K562 (cell line): ENCODE data around the gene TARS1. TPM values are rescaled to one million over a fixed set of nuclear protein-coding genes. Genes with fewer than 3 reads are reported as not detected.

Experiments used
- ATAC-seq: fragments of 200-7000 bp; cut with Tn5 transposase; 3 replicates; pipeline ENCODE4 v1.9.1; 2020; ENCODE audit warnings: moderate library complexity
- BruUV-seq: library from RNA; stranded (reverse); fragments of 400-500 nt; replicated peaks from 2 replicates; lab custom pipeline; 2021; lab: Mats Ljungman, UMichigan
- CTCF ChIA-PET: fragments of 300-600 bp; formaldehyde crosslinking; extraction: SDS; loops from one replicate; lab custom pipeline; 2021; ENCODE audit warnings: low intra/inter-chr PET ratio; lab: Yijun Ruan, JAX
- POLR2A ChIA-PET: fragments of 300-600, 350-650 bp; sonication (Branson Sonifier 250); formaldehyde crosslinking; extraction: SDS; loops from one replicate; lab custom pipeline; 2021; ENCODE audit warnings: antibody characterized with exemption, inconsistent platforms; lab: Yijun Ruan, JAX
- DNase-seq, 4 experiments: peaks; one replicate each; pipeline versions ENCODE4 v3.0.0 to v3.0.0-alpha.2; 2011 to 2018; ENCODE audit warnings: low spot score in 3 of 4, mixed read lengths in 3 of 4; ENCODE audit errors: extremely low read depth in 1 of 4
- FAIRE-seq: peaks from 2 replicates; lab custom pipeline; 2011; peaks lifted over from hg19 to GRCh38; lab: Jason Lieb, UNC
- H2AFZ ChIP-seq: 2 replicates; pipeline ENCODE4 v1.6.0; 2011; ENCODE audit warnings: low read depth, low read length, control low read depth, inconsistent platforms
- H3K27ac ChIP-seq: fragments of 200-600 bp; 3 replicates; pipeline ENCODE4 v1.8.0; 2011; ENCODE audit warnings: low read depth, mild to moderate bottlenecking, control low read depth, inconsistent platforms, low read length, moderate library complexity, mixed read lengths; ENCODE audit errors: extremely low read depth
- H3K27me3 ChIP-seq, 2 experiments: fragments of 300-600 bp in 1 of 2; 2 replicates in 1 of 2; 3 replicates in 1 of 2; pipeline versions ENCODE4 v1.6.0 to v1.8.0; 2011; ENCODE audit warnings: inconsistent platforms in 2 of 2, low read length in 2 of 2, mild to moderate bottlenecking in 1 of 2, mixed read lengths in 1 of 2, moderate library complexity in 1 of 2; ENCODE audit not compliant: control insufficient read depth in 2 of 2, insufficient read depth in 2 of 2
- H3K36me3 ChIP-seq: fragments of 300-600 bp; 3 replicates; pipeline ENCODE4 v1.8.0; 2011; ENCODE audit warnings: mild to moderate bottlenecking, low read length, inconsistent platforms; ENCODE audit not compliant: control insufficient read depth, insufficient read depth
- H3K4me1 ChIP-seq, 2 experiments: fragments of 200-600 bp in 1 of 2; replicated peaks in 1 of 2; 2 replicates in 1 of 2; 3 replicates in 1 of 2; pipeline versions ENCODE4 v1.5.1 to v1.8.0; 2011; ENCODE audit warnings: inconsistent platforms in 2 of 2, low read length in 2 of 2, mild to moderate bottlenecking in 1 of 2, mixed read lengths in 1 of 2, moderate library complexity in 1 of 2; ENCODE audit not compliant: control insufficient read depth in 2 of 2, insufficient read depth in 2 of 2
- H3K4me2 ChIP-seq: 2 replicates; pipeline ENCODE4 v1.6.1; 2011; ENCODE audit warnings: low read length, control low read depth, inconsistent platforms, mixed read lengths; ENCODE audit not compliant: insufficient read depth
- H3K4me3 ChIP-seq: fragments of 200-600 bp; sonication (generic), shearing (Covaris generic); 2 replicates; pipeline ENCODE4 v1.5.1; 2016; ENCODE audit warnings: control low read depth, inconsistent platforms
- H3K79me2 ChIP-seq: fragments of 200-600 bp; 3 replicates; pipeline ENCODE4 v1.8.0; 2011; ENCODE audit warnings: low read length, inconsistent platforms; ENCODE audit not compliant: control insufficient read depth, insufficient read depth
- H3K9ac ChIP-seq, 2 experiments: 2 replicates each; pipeline versions ENCODE4 v1.6.0 to v1.6.1; 2011; ENCODE audit warnings: low read depth in 2 of 2, low read length in 2 of 2, control low read depth in 1 of 2, inconsistent platforms in 1 of 2, mild to moderate bottlenecking in 1 of 2, mixed read lengths in 1 of 2; ENCODE audit not compliant: insufficient read depth in 1 of 2
- H3K9me1 ChIP-seq: one replicate; pipeline ENCODE4 v1.6.0; 2011; ENCODE audit warnings: inconsistent platforms, mild to moderate bottlenecking, low read length, moderate library complexity; ENCODE audit not compliant: control insufficient read depth, insufficient read depth
- H3K9me3 ChIP-seq: replicated peaks from 2 replicates; pipeline ENCODE4 v1.5.1; 2011; ENCODE audit warnings: low read depth, low read length, inconsistent platforms; ENCODE audit not compliant: control insufficient read depth, insufficient read depth
- H4K20me1 ChIP-seq: replicated peaks from 2 replicates; pipeline ENCODE4 v1.6.1; 2011; ENCODE audit warnings: low read length, inconsistent platforms, mixed read lengths; ENCODE audit not compliant: control insufficient read depth, insufficient read depth
- KHSRP ChIP-seq: fragments of 450-650 bp; IDR thresholded peaks from 2 replicates; pipeline ENCODE4 v1.6.1; 2017
- PRDM10 ChIP-seq: fragments of 450-650 bp; IDR thresholded peaks from 2 replicates; pipeline ENCODE4 v1.6.1; 2018; ENCODE audit not compliant: partially characterized antibody
- ZNF695 ChIP-seq: fragments of 450-650 bp; formaldehyde crosslinking; IDR thresholded peaks from 2 replicates; pipeline ENCODE4 v1.4.0; 2020; ENCODE audit warnings: mild to moderate bottlenecking, moderate library complexity
- ZZZ3 ChIP-seq: fragments of 450-650 bp; IDR thresholded peaks from 2 replicates; pipeline ENCODE4 v1.6.1; 2016; ENCODE audit warnings: antibody characterized with exemption, mild to moderate bottlenecking, moderate library complexity
- WGBS: fragments of 100-300 bp; shearing (Covaris generic); methylation state at CpG from one replicate; pipeline ENCODE4 v1.1.6; 2016; ENCODE audit warnings: low coverage, mixed read lengths; ENCODE audit not compliant: insufficient coverage; ENCODE audit errors: missing lambda C conversion rate; 5-methylcytosine and 5-hydroxymethylcytosine counted together
- in situ Hi-C: fragments of 300-500 bp; cut with MboI; formaldehyde crosslinking; loops from 4 replicates; pipeline ENCODE4 v1.15.0; 2018; ENCODE audit warnings: inconsistent platforms, mixed read lengths
- intact Hi-C: fragments of 100-400 bp; cut with micrococcal nuclease; formaldehyde crosslinking; loops from 2 replicates; pipeline ENCODE4 v1.14.2; 2022
- polyA plus RNA-seq, 8 experiments: library from polyadenylated mRNA; depleted of rRNA in 4 of 8; stranded (reverse) in 5 of 8; unstranded in 3 of 8; fragments of >200 nt; fragmentation: Nextera tagmentation in 2 of 8; fragmentation: Illumina TruSeq in 1 of 8; extraction: Ambion mirVana in 2 of 8; extraction: Trizol in 1 of 8; gene quantifications; 2 replicates each; pipeline versions ENCODE4 v1.2.1 to v1.2.3, GENCODE V29; 2011 to 2014; ENCODE audit warnings: inconsistent platforms in 1 of 8, missing spikeins in 1 of 8
- total RNA-seq, 7 experiments: library from RNA; depleted of rRNA in 6 of 7; stranded (reverse); fragments of >200 nt in 6 of 7; fragmentation: Illumina TruSeq in 2 of 7; extraction: Trizol in 2 of 7; gene quantifications; 2 replicates each; pipeline versions ENCODE4 v1.2.1 to v1.2.3, GENCODE V29; 2011 to 2021; ENCODE audit warnings: low replicate concordance in 1 of 7

TARS1 gene
- total and polyA plus RNA-seq, 9 of the 15 experiments (the other 6 are each of a cell fraction or from before 2014, with no cell fraction given), result 263 to 518 (median 439) TPM

GRCh38 chr5:33489481-33490067 is 48.8 kb downstream of the TARS1 start:
- no peak for FAIRE-seq
- no TSS peak for BruUV-seq
- Histone ChIP-seq H3K9me3 (no peaks in the 10 kb centered on the region), H2AFZ (no peak overlapping the region), H4K20me1 (no peaks in the 10 kb centered on the region), H3K4me2 (no peak overlapping the region), H3K27ac (no peak overlapping the region), H3K9ac (no peak overlapping the region), H3K27me3 (peaks cover 0 to 7% of the 10 kb centered on the region in 2 experiments; a peak in 1 of 5 replicates), H3K79me2 (no peaks in the 10 kb centered on the region), H3K36me3 (no peaks in the 10 kb centered on the region), H3K4me3 (no peak overlapping the region), H3K4me1 (peaks cover 0 to 4% of the 10 kb centered on the region in 2 experiments; a peak in 1 of 5 replicates), H3K9me1 (no peaks in the 10 kb centered on the region)
- ChIA-PET CTCF (no interaction called here), POLR2A (interaction anchor here (0.9 to 2.9 kb wide), 2 partner anchors 12 to 28 kb away, joined by 3 to 10 read pairs; no protein-coding TSS in a partner anchor)
- intact Hi-C loops (no loop called here), in situ Hi-C loops (no loop called here)
- no peak for ATAC-seq
- WGBS, result 15% methylated on average over 6 of the region's 6 CpGs
- TF ChIP-seq PRDM10, result peak; percentile 37
- no peak for TF ChIP-seq ZNF695 (CRISPR knock-in tag)
- no peak for TF ChIP-seq ZZZ3
- TF ChIP-seq KHSRP, result no peak
- no peak for DNase-seq
